ENCODE data around the gene GATAD2A. TPM values are rescaled to one million over a fixed set of nuclear protein-coding genes. Genes with fewer than 3 reads are reported as not detected.

GATAD2A gene
- total and polyA plus RNA-seq, 4 donors, result 7.1 to 23.7 (median 18.2) TPM

DNA sequence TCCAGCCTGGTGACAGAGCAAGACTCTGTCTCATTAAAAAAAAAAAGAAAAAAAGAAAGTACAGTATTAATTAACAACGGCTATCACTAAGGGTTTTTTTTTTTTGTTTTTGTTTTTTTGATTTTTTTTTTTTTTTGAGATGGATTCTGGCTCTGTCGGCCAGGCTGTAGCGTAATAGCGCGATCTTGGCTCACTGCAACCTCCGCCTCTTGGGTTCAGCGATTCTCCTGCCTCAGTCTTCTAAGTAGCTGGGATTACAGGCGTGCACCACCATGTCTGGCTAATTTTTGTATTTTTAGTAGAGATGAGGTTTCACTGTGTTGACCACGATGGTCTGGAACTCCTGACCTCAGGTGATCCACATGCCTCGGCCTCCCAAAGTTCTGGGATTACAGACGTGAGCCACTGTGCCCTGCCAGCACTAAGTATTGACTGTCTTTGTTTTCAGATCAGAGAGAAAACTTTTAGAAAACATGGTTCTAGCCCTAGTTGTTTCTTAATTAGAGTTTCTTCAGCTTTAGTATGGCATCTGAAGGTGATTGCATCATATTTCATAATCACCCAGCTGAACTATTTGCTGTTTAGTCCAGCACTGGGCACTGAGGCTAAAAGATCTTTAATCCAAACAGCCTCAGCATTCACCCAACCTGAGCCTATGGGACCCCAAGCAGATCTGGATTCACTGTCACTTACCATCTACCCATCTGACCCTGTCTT, 2.7 kb upstream of the GATAD2A start:
- Histone ChIP-seq H3K27ac (ENCODE audit: low read depth in 1 of 2, low read length in 2 of 2) (peak overlapping the region in 1 of 2 donors; percentile 41), H3K4me3 (ENCODE audit: low read depth in 1 of 3, low read length in 3 of 3) (no peak overlapping the region), H3K36me3 (ENCODE audit: control insufficient read depth in 4 of 4, insufficient read depth in 3 of 4, low read depth in 1 of 4, low read length in 3 of 4) (no peaks in the 10 kb centered on the region), H3K9ac (ENCODE audit: low read depth in 1 of 2, low read length in 2 of 2) (no peak overlapping the region), H3K27me3 (ENCODE audit: control insufficient read depth in 4 of 4, insufficient read depth in 4 of 4, low read length in 3 of 4) (no peaks in the 10 kb centered on the region), H3K4me1 (ENCODE audit: control insufficient read depth in 4 of 4, insufficient read depth in 4 of 4, low read length in 3 of 4) (peaks cover 9 to 26% (median 18%) of the 10 kb centered on the region in 4 donors), H3K9me3 (ENCODE audit: control insufficient read depth in 4 of 4, low read length in 3 of 4) (no peaks in the 10 kb centered on the region)
- WGBS, result 89% methylated on average over 11 of the region's 11 CpGs
- no peak for DNase-seq (ENCODE audit: low spot score)
- TF ChIP-seq NR2F2 (IDR thresholded peaks at IDR 0.05), result no peak
- TF ChIP-seq, protein P1, sequence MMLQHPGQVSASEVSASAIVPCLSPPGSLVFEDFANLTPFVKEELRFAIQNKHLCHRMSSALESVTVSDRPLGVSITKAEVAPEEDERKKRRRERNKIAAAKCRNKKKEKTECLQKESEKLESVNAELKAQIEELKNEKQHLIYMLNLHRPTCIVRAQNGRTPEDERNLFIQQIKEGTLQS (IDR thresholded peaks at IDR 0.05), result peak; percentile 59

DNA sequence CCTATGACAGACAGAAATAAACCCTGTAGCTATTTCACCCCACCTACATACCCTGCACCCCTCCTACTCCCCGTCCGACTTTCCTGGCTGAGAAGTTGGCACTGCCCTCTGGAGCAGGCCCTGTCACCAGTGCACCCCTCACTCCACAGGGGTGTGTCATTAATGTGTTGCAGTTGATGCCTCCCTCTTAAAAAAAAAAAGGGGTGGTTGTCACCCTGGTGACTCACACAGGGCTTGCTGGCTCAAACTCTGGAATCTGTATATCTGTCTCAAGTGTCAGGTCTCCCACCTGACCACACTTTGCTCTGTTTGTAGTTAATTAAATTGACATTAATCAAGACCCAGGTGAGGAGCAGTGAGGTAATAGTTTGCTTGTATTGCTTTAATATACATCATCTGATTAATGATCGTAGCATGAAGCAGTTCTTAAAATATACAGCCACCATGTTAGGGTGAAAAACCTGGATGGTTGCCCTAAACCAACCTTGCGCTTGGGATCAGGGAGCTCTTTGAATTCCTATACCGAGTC, 2.0 kb upstream of the GATAD2A start:
- Histone ChIP-seq H3K27ac (ENCODE audit: low read depth in 1 of 2, low read length in 2 of 2) (peak overlapping the region in 1 of 2 donors; percentile 41), H3K9me3 (ENCODE audit: control insufficient read depth in 4 of 4, low read length in 3 of 4) (no peaks in the 10 kb centered on the region), H3K4me1 (ENCODE audit: control insufficient read depth in 4 of 4, insufficient read depth in 4 of 4, low read length in 3 of 4) (peaks cover 9 to 27% (median 18%) of the 10 kb centered on the region in 4 donors), H3K27me3 (ENCODE audit: control insufficient read depth in 4 of 4, insufficient read depth in 4 of 4, low read length in 3 of 4) (no peaks in the 10 kb centered on the region), H3K4me3 (ENCODE audit: low read depth in 1 of 3, low read length in 3 of 3) (no peak overlapping the region), H3K36me3 (ENCODE audit: control insufficient read depth in 4 of 4, insufficient read depth in 3 of 4, low read depth in 1 of 4, low read length in 3 of 4) (no peaks in the 10 kb centered on the region), H3K9ac (ENCODE audit: low read depth in 1 of 2, low read length in 2 of 2) (no peak overlapping the region)
- 91% methylated on average over 5 of the region's 5 CpGs for WGBS
- no peak for DNase-seq (ENCODE audit: low spot score)
- TF ChIP-seq SP1 (IDR thresholded peaks at IDR 0.05) (no peak), RXRA (IDR thresholded peaks at IDR 0.05) (no peak), GABPA (IDR thresholded peaks at IDR 0.05 in 1 of 2, conservative IDR thresholded peaks at IDR 0.05 in 1 of 2) (no peak), RAD21 (IDR thresholded peaks at IDR 0.05) (no peak), YY1 (IDR thresholded peaks at IDR 0.05) (no peak), FOXA1 (IDR thresholded peaks at IDR 0.05) (no peak), JUND (IDR thresholded peaks at IDR 0.05) (no peak), HNF4G (IDR thresholded peaks at IDR 0.05) (no peak), EGR1 (IDR thresholded peaks at IDR 0.05; ENCODE audit: low read depth in 2 of 2) (no peak), HNF4A (conservative IDR thresholded peaks at IDR 0.05) (no peak), FOXA2 (IDR thresholded peaks at IDR 0.05) (no peak), TAF1 (conservative IDR thresholded peaks at IDR 0.05) (no peak)
- TF ChIP-seq, protein P2, sequence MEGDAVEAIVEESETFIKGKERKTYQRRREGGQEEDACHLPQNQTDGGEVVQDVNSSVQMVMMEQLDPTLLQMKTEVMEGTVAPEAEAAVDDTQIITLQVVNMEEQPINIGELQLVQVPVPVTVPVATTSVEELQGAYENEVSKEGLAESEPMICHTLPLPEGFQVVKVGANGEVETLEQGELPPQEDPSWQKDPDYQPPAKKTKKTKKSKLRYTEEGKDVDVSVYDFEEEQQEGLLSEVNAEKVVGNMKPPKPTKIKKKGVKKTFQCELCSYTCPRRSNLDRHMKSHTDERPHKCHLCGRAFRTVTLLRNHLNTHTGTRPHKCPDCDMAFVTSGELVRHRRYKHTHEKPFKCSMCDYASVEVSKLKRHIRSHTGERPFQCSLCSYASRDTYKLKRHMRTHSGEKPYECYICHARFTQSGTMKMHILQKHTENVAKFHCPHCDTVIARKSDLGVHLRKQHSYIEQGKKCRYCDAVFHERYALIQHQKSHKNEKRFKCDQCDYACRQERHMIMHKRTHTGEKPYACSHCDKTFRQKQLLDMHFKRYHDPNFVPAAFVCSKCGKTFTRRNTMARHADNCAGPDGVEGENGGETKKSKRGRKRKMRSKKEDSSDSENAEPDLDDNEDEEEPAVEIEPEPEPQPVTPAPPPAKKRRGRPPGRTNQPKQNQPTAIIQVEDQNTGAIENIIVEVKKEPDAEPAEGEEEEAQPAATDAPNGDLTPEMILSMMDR (IDR thresholded peaks at IDR 0.05; ENCODE audit: low read depth, low read length, missing input control), result no peak
- TF ChIP-seq, protein P1 (IDR thresholded peaks at IDR 0.05), result no peak
- TF ChIP-seq, protein P3, sequence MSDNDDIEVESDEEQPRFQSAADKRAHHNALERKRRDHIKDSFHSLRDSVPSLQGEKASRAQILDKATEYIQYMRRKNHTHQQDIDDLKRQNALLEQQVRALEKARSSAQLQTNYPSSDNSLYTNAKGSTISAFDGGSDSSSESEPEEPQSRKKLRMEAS (IDR thresholded peaks at IDR 0.05), result no peak
- TF ChIP-seq, protein P4, sequence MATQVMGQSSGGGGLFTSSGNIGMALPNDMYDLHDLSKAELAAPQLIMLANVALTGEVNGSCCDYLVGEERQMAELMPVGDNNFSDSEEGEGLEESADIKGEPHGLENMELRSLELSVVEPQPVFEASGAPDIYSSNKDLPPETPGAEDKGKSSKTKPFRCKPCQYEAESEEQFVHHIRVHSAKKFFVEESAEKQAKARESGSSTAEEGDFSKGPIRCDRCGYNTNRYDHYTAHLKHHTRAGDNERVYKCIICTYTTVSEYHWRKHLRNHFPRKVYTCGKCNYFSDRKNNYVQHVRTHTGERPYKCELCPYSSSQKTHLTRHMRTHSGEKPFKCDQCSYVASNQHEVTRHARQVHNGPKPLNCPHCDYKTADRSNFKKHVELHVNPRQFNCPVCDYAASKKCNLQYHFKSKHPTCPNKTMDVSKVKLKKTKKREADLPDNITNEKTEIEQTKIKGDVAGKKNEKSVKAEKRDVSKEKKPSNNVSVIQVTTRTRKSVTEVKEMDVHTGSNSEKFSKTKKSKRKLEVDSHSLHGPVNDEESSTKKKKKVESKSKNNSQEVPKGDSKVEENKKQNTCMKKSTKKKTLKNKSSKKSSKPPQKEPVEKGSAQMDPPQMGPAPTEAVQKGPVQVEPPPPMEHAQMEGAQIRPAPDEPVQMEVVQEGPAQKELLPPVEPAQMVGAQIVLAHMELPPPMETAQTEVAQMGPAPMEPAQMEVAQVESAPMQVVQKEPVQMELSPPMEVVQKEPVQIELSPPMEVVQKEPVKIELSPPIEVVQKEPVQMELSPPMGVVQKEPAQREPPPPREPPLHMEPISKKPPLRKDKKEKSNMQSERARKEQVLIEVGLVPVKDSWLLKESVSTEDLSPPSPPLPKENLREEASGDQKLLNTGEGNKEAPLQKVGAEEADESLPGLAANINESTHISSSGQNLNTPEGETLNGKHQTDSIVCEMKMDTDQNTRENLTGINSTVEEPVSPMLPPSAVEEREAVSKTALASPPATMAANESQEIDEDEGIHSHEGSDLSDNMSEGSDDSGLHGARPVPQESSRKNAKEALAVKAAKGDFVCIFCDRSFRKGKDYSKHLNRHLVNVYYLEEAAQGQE (IDR thresholded peaks at IDR 0.05), result no peak
- TF ChIP-seq, protein P5, sequence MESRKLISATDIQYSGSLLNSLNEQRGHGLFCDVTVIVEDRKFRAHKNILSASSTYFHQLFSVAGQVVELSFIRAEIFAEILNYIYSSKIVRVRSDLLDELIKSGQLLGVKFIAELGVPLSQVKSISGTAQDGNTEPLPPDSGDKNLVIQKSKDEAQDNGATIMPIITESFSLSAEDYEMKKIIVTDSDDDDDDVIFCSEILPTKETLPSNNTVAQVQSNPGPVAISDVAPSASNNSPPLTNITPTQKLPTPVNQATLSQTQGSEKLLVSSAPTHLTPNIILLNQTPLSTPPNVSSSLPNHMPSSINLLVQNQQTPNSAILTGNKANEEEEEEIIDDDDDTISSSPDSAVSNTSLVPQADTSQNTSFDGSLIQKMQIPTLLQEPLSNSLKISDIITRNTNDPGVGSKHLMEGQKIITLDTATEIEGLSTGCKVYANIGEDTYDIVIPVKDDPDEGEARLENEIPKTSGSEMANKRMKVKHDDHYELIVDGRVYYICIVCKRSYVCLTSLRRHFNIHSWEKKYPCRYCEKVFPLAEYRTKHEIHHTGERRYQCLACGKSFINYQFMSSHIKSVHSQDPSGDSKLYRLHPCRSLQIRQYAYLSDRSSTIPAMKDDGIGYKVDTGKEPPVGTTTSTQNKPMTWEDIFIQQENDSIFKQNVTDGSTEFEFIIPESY (IDR thresholded peaks at IDR 0.05), result no peak
